ENCODE measurements around the gene GJA4. TPM values are rescaled to one million over a fixed set of nuclear protein-coding genes. Genes with fewer than 3 reads are reported as not detected.

The GJA4 gene
- total RNA-seq, 1 experiment from 2014 or later = not detected

GRCh38 chr1:34840426-34840825 lies 47.6 kb downstream of the GJA4 start:
- H3K4me3 ChIP-seq (replicated peaks in 1 of 2; ENCODE audit: low read depth in 1 of 2, low read length in 2 of 2) = no peak overlapping the region
- H3K9me2 ChIP-seq (ENCODE audit: insufficient read depth) = no peaks in the 10 kb centered on the region
- no peak for DNase-seq (ENCODE audit: low read depth, low spot score)
- H3K9ac ChIP-seq (ENCODE audit: low read length) = no peak overlapping the region
- H3K79me2 ChIP-seq (ENCODE audit: insufficient read depth, low read length) = no peaks in the 10 kb centered on the region
- H4K20me1 ChIP-seq (ENCODE audit: insufficient read depth) = no peaks in the 10 kb centered on the region
- CTCF ChIA-PET = no interaction called here
- POLR2A ChIA-PET = interaction anchor here (0.6 kb wide), 1 partner anchor 1320 kb away, joined by 3 read pairs; no protein-coding TSS in a partner anchor
- no peak overlapping the region for H2AFZ ChIP-seq (ENCODE audit: low read depth, low read length, poor library complexity, severe bottlenecking)
- BruUV-seq (replicated peaks) = no TSS peak
- H3K4me1 ChIP-seq (ENCODE audit: control insufficient read depth in 1 of 2, insufficient read depth in 2 of 2, low read length in 2 of 2) = no peaks in the 10 kb centered on the region
- H3K9me3 ChIP-seq (ENCODE audit: control insufficient read depth in 1 of 2, insufficient read depth in 1 of 2, low read depth in 1 of 2, low read length in 2 of 2) = no peaks in the 10 kb centered on the region
- H3K36me3 ChIP-seq (ENCODE audit: control insufficient read depth in 1 of 2, insufficient read depth in 2 of 2, low read length in 2 of 2) = no peaks in the 10 kb centered on the region
- ATAC-seq = no peak
- TF ChIP-seq RAD21 (IDR thresholded peaks at IDR 0.05; ENCODE audit: low read depth) (no peak), SP1 (IDR thresholded peaks at IDR 0.05; ENCODE audit: low read depth) (no peak), ZFX (IDR thresholded peaks at IDR 0.05) (no peak), EGR1 (IDR thresholded peaks at IDR 0.05; ENCODE audit: low read depth) (no peak), ZNF274 (IDR thresholded peaks at IDR 0.05; ENCODE audit: low read depth, low read length) (no peak), SIN3A (IDR thresholded peaks at IDR 0.05; ENCODE audit: low read depth) (no peak), POLR2AphosphoS5 (IDR thresholded peaks at IDR 0.05; ENCODE audit: low read depth, low read length) (no peak), POLR2A (IDR thresholded peaks at IDR 0.05; ENCODE audit: borderline replicate concordance, extremely low read depth, insufficient read depth, insufficient read length) (no peak), ZBTB33 (IDR thresholded peaks at IDR 0.05; ENCODE audit: extremely low read depth, insufficient replicate concordance, low read length) (no peak), CBX3 (IDR thresholded peaks at IDR 0.05; ENCODE audit: low read depth) (no peak), SRF (IDR thresholded peaks at IDR 0.05; ENCODE audit: low read depth) (no peak), FOSL1 (IDR thresholded peaks at IDR 0.05; ENCODE audit: low read depth) (no peak), EZH2phosphoT487 (IDR thresholded peaks at IDR 0.05; ENCODE audit: borderline replicate concordance) (no peak), REST (IDR thresholded peaks at IDR 0.05; ENCODE audit: low read depth) (no peak), CEBPB (IDR thresholded peaks at IDR 0.05; ENCODE audit: low read depth) (no peak), ELF1 (IDR thresholded peaks at IDR 0.05; ENCODE audit: borderline replicate concordance, low read depth) (no peak), EZH2 (IDR thresholded peaks at IDR 0.05) (no peak), MAX (IDR thresholded peaks at IDR 0.05) (no peak), TCF7L2 (IDR thresholded peaks at IDR 0.05; ENCODE audit: borderline replicate concordance, extremely low read depth, insufficient read depth, insufficient read length) (no peak)
- TF ChIP-seq, protein P1, sequence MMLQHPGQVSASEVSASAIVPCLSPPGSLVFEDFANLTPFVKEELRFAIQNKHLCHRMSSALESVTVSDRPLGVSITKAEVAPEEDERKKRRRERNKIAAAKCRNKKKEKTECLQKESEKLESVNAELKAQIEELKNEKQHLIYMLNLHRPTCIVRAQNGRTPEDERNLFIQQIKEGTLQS (IDR thresholded peaks at IDR 0.05) = no peak
- RAD21 ChIA-PET (ENCODE audit: low non-redundant PET in 1 of 2, low total read pairs in 2 of 2, uncharacterized antibody in 2 of 2, unreplicated experiment in 2 of 2) = no interaction called here
- no peak overlapping the region for H3K4me2 ChIP-seq (ENCODE audit: low read length)
- intact Hi-C loops (cut with micrococcal nuclease) = no loop called here
- no peak overlapping the region for H3K27ac ChIP-seq (ENCODE audit: low read depth, low read length)
- no peaks in the 10 kb centered on the region for H3K27me3 ChIP-seq (ENCODE audit: insufficient read depth, low read length)
